HepG2 (cell line): Measurements from ENCODE around the gene CNTN4. TPM values are rescaled to one million over a fixed set of nuclear protein-coding genes. Genes with fewer than 3 reads are reported as not detected.
A peak's percentile ranks its signal among the peaks of the same experiment; 100 is the strongest.

Source experiments
- ATAC-seq: fragments of 200-7000 bp; cut with Tn5 transposase; 3 replicates; pipeline ENCODE4 v1.9.1; 2020; ENCODE audit warnings: mild to moderate bottlenecking, moderate library complexity
- BruUV-seq: library from RNA; stranded (reverse); fragments of 400-500 nt; replicated peaks from 2 replicates; lab custom pipeline; 2021; lab: Mats Ljungman, UMichigan
- CTCF ChIA-PET: fragments of 300-600 bp; formaldehyde crosslinking; extraction: SDS; loops from one replicate; lab custom pipeline; 2021; ENCODE audit warnings: low total read pairs, inconsistent platforms, low intra/inter-chr PET ratio; lab: Yijun Ruan, JAX
- POLR2A ChIA-PET: fragments of 350-600 bp; sonication (Branson Sonifier 250); formaldehyde crosslinking; loops from one replicate; lab custom pipeline; 2020; ENCODE audit warnings: antibody characterized with exemption, inconsistent platforms; lab: Yijun Ruan, JAX
- DNase-seq: peaks from one replicate; pipeline ENCODE4 v3.0.0-alpha.2; 2015; ENCODE audit warnings: low spot score
- FAIRE-seq: peaks from 3 replicates; lab custom pipeline; 2011; peaks lifted over from hg19 to GRCh38; lab: Jason Lieb, UNC
- H2AFZ ChIP-seq: one replicate; pipeline ENCODE4 v1.6.1; 2011; ENCODE audit warnings: low read length, inconsistent platforms
- H3K27ac ChIP-seq: fragments of 300-600 bp; 3 replicates; pipeline ENCODE4 v1.8.0; 2011; ENCODE audit warnings: mixed run types, mild to moderate bottlenecking, mixed read lengths, low read length, inconsistent platforms; ENCODE audit not compliant: insufficient read depth; ENCODE audit errors: extremely low read length
- H3K27me3 ChIP-seq, 2 experiments: fragments of 200-600 bp in 1 of 2; 2 replicates in 1 of 2; 3 replicates in 1 of 2; pipeline versions ENCODE4 v1.6.0 to v1.8.0; 2011; ENCODE audit warnings: low read length in 2 of 2, mild to moderate bottlenecking in 2 of 2, moderate library complexity in 2 of 2, inconsistent platforms in 1 of 2; ENCODE audit not compliant: insufficient read depth in 2 of 2, control insufficient read depth in 1 of 2
- H3K36me3 ChIP-seq, 2 experiments: fragments of 200-600 bp in 1 of 2; replicated peaks in 1 of 2; 2 replicates in 1 of 2; 3 replicates in 1 of 2; pipeline versions ENCODE4 v1.5.1 to v1.8.0; 2011; ENCODE audit warnings: low read length in 2 of 2, inconsistent platforms in 1 of 2; ENCODE audit not compliant: insufficient read depth in 2 of 2, control insufficient read depth in 1 of 2
- H3K4me1 ChIP-seq: 2 replicates; pipeline ENCODE4 v1.5.1; 2012; ENCODE audit warnings: low read length, inconsistent platforms; ENCODE audit not compliant: insufficient read depth
- H3K4me2 ChIP-seq: 2 replicates; pipeline ENCODE4 v1.6.0; 2011; ENCODE audit warnings: low read depth, low read length, inconsistent platforms
- H3K4me3 ChIP-seq, 3 experiments: fragments of 200-600 bp in 1 of 3; sonication (generic), shearing (Covaris generic) in 1 of 3; replicated peaks in 1 of 3; 2 replicates each; pipeline ENCODE4 v1.5.1; 2011 to 2016; ENCODE audit warnings: low read length in 3 of 3, inconsistent platforms in 2 of 3, low read depth in 2 of 3, mild to moderate bottlenecking in 2 of 3, control low read depth in 1 of 3, mixed read lengths in 1 of 3; ENCODE audit not compliant: insufficient read depth in 1 of 3
- H3K79me2 ChIP-seq: one replicate; pipeline ENCODE4 v1.6.1; 2011; ENCODE audit warnings: low read length, inconsistent platforms; ENCODE audit not compliant: insufficient read depth
- H3K9ac ChIP-seq: 2 replicates; pipeline ENCODE4 v1.6.0; 2011; ENCODE audit warnings: mild to moderate bottlenecking, low read depth, low read length, inconsistent platforms; ENCODE audit not compliant: insufficient read depth
- H3K9me3 ChIP-seq: 2 replicates; pipeline ENCODE4 v1.5.1; 2012; ENCODE audit warnings: mild to moderate bottlenecking, low read length
- H4K20me1 ChIP-seq: 2 replicates; pipeline ENCODE4 v1.6.0; 2011; ENCODE audit warnings: inconsistent platforms, mild to moderate bottlenecking, low read length, moderate library complexity; ENCODE audit not compliant: insufficient read depth
- LBX2 ChIP-seq: sonication (generic); formaldehyde crosslinking; IDR thresholded peaks from 2 replicates; pipeline ENCODE4 v1.5.0; 2020; ENCODE audit warnings: missing genetic modification reagents, mild to moderate bottlenecking, borderline replicate concordance
- MAFF ChIP-seq: IDR thresholded peaks from 2 replicates; pipeline ENCODE4 v1.6.1; 2011; ENCODE audit warnings: low read depth, low read length, improper control_type of control experiment
- MAFK ChIP-seq, 2 experiments: IDR thresholded peaks in 1 of 2; conservative IDR thresholded peaks in 1 of 2; 2 replicates each; pipeline ENCODE4 v1.6.1; 2011; ENCODE audit warnings: improper control_type of control experiment in 2 of 2, low read length in 2 of 2
- UBTF ChIP-seq: sonication (generic); formaldehyde crosslinking; IDR thresholded peaks from 2 replicates; pipeline ENCODE4 v1.4.0; 2020; ENCODE audit warnings: mild to moderate bottlenecking, missing genetic modification reagents
- ZNF10 ChIP-seq: sonication (generic); formaldehyde crosslinking; IDR thresholded peaks from 2 replicates; pipeline ENCODE4 v1.4.0; 2020; ENCODE audit warnings: mild to moderate bottlenecking, low read depth, missing genetic modification reagents, borderline replicate concordance
- ZNF580 ChIP-seq: IDR thresholded peaks from 2 replicates; pipeline ENCODE4 v1.6.1; 2016; ENCODE audit warnings: low read depth, borderline replicate concordance
- ZNF652 ChIP-seq: IDR thresholded peaks from 2 replicates; pipeline ENCODE4 v1.6.1; 2016; ENCODE audit warnings: low read depth, borderline replicate concordance
- ZNF773 ChIP-seq: sonication (generic); formaldehyde crosslinking; IDR thresholded peaks from 2 replicates; pipeline ENCODE4 v1.4.0; 2020; ENCODE audit warnings: missing genetic modification reagents, borderline replicate concordance
- ZNF780A ChIP-seq: sonication (generic); formaldehyde crosslinking; IDR thresholded peaks from 2 replicates; pipeline ENCODE4 v1.8.0; 2022; ENCODE audit warnings: mild to moderate bottlenecking, missing genetic modification reagents, moderate library complexity
- WGBS: methylation state at CpG from one replicate; pipeline ENCODE4 v1.1.6; 2017; ENCODE audit warnings: low lambda C conversion rate; 5-methylcytosine and 5-hydroxymethylcytosine counted together
- in situ Hi-C: cut with HindIII; loops from 2 replicates; pipeline ENCODE4 v1.10.0; 2017; ENCODE audit warnings: low pct_unique_long_range_greater_than_20kb; ENCODE audit not compliant: extremely low pct_ligation_motif_present
- intact Hi-C: fragments of 100-400 bp; cut with micrococcal nuclease; formaldehyde crosslinking; loops from one replicate; pipeline ENCODE4 v1.10.0; 2022; ENCODE audit not compliant: unreplicated experiment
- polyA plus RNA-seq, 8 experiments: library from polyadenylated mRNA; depleted of rRNA in 3 of 8; stranded (reverse) in 7 of 8; unstranded in 1 of 8; fragments of >200 nt; fragmentation: Illumina TruSeq in 4 of 8; extraction: Trizol in 4 of 8; gene quantifications; 2 replicates each; pipeline versions ENCODE4 v1.2.1 to v1.2.3, GENCODE V29; 2011 to 2016; ENCODE audit warnings: low read depth in 4 of 8, missing spikeins in 1 of 8, mixed read lengths in 1 of 8; ENCODE audit not compliant: insufficient read depth in 1 of 8
- total RNA-seq, 5 experiments: library from RNA; depleted of rRNA; stranded (reverse); fragments of >200 nt; fragmentation: Illumina TruSeq; extraction: Trizol; gene quantifications; 2 replicates each; pipeline ENCODE4 v1.2.3, GENCODE V29; 2016; ENCODE audit warnings: low read depth in 1 of 5

The CNTN4 gene
- total and polyA plus RNA-seq, 2 of the 13 experiments (the other 11 are each of a cell fraction or from before 2014, with no cell fraction given): 0.01 to 0.13 TPM

GRCh38 chr3:2204054-2204453 is 105.4 kb downstream of the CNTN4 start:
- Histone ChIP-seq H2AFZ (no peak overlapping the region), H3K9me3 (peaks cover 64% of the 10 kb centered on the region), H3K4me2 (no peak overlapping the region), H3K4me3 (no peak overlapping the region), H3K27ac (no peak overlapping the region), H3K27me3 (no peaks in the 10 kb centered on the region), H3K4me1 (no peaks in the 10 kb centered on the region), H4K20me1 (no peaks in the 10 kb centered on the region), H3K36me3 (no peaks in the 10 kb centered on the region), H3K79me2 (no peaks in the 10 kb centered on the region), H3K9ac (no peak overlapping the region)
- intact Hi-C loops (no loop called here), in situ Hi-C loops (no loop called here)
- peak; percentile 25; the same call in 1 of the 2 replicates for TF ChIP-seq MAFF
- no peak for TF ChIP-seq ZNF780A (CRISPR knock-in tag)
- peak; percentile 6 to 53; a peak in 2 of 4 replicates for TF ChIP-seq MAFK (conservative IDR thresholded peaks at IDR 0.05 in 1 of 2, IDR thresholded peaks at IDR 0.05 in 1 of 2; ENCODE audit: low read length in 2 of 2)
- no peak for TF ChIP-seq LBX2 (CRISPR knock-in tag)
- TF ChIP-seq ZNF580 (CRISPR knock-in tag): no peak
- TF ChIP-seq ZNF10 (CRISPR knock-in tag): no peak
- no peak for TF ChIP-seq ZNF773 (CRISPR knock-in tag)
- no peak for TF ChIP-seq ZNF652
- no peak for TF ChIP-seq UBTF (CRISPR knock-in tag)
- CTCF ChIA-PET: no interaction called here
- 0% methylated on average over 1 of the region's 1 CpG for WGBS
- POLR2A ChIA-PET: no interaction called here
- no peak for ATAC-seq
- no peak for FAIRE-seq
- DNase-seq: no peak
- no TSS peak for BruUV-seq
